ENCODE measurements around the gene TNFAIP6. TPM values are rescaled to one million over a fixed set of nuclear protein-coding genes. Genes with fewer than 3 reads are reported as not detected.

TNFAIP6 gene
- total RNA-seq, 1 donor from 2014 or later, result 2.6 TPM

GRCh38 chr2:151329998-151330397, 27.4 kb upstream of the TNFAIP6 start:
- DNase-seq (ENCODE audit: low read depth) (no peak), FAIRE-seq (no peak)
- no peak for TF ChIP-seq CTCF (IDR thresholded peaks at IDR 0.05; ENCODE audit: insufficient read depth, low read length, severe bottlenecking)
- no peaks in the 10 kb centered on the region for H3K27me3 ChIP-seq (ENCODE audit: control insufficient read depth, insufficient read depth, low read length)
- no peaks in the 10 kb centered on the region for H3K36me3 ChIP-seq (ENCODE audit: control insufficient read depth, insufficient read depth, low read length)
- no peak overlapping the region for H3K4me3 ChIP-seq (ENCODE audit: low read depth, low read length)

GRCh38 chr2:151333083-151333482, 24.3 kb upstream of the TNFAIP6 start:
- TF ChIP-seq CTCF (IDR thresholded peaks at IDR 0.05; ENCODE audit: insufficient read depth, low read length, severe bottlenecking), result no peak
- FAIRE-seq (no peak), DNase-seq (ENCODE audit: low read depth) (no peak)
- Histone ChIP-seq H3K27me3 (ENCODE audit: control insufficient read depth, insufficient read depth, low read length) (no peaks in the 10 kb centered on the region), H3K4me3 (ENCODE audit: low read depth, low read length) (no peak overlapping the region), H3K36me3 (ENCODE audit: control insufficient read depth, insufficient read depth, low read length) (no peaks in the 10 kb centered on the region)

- Histone ChIP-seq H3K36me3 (ENCODE audit: control insufficient read depth, insufficient read depth, low read length) (no peaks in the 10 kb centered on the region), H3K4me3 (ENCODE audit: low read depth, low read length) (no peak overlapping the region), H3K27me3 (ENCODE audit: control insufficient read depth, insufficient read depth, low read length) (no peaks in the 10 kb centered on the region)
- DNase-seq (ENCODE audit: low read depth) (peak; percentile 56), FAIRE-seq (no peak)
- no peak for TF ChIP-seq CTCF (IDR thresholded peaks at IDR 0.05; ENCODE audit: insufficient read depth, low read length, severe bottlenecking)
These were observed 23.1 kb upstream of the TNFAIP6 start for GRCh38 chr2:151334082-151334815.

GRCh38 chr2:151336863-151337371, 20.5 kb upstream of the TNFAIP6 start:
- Histone ChIP-seq H3K4me3 (ENCODE audit: low read depth, low read length) (no peak overlapping the region), H3K27me3 (ENCODE audit: control insufficient read depth, insufficient read depth, low read length) (no peaks in the 10 kb centered on the region), H3K36me3 (ENCODE audit: control insufficient read depth, insufficient read depth, low read length) (no peaks in the 10 kb centered on the region)
- TF ChIP-seq CTCF (IDR thresholded peaks at IDR 0.05; ENCODE audit: insufficient read depth, low read length, severe bottlenecking), result no peak
- FAIRE-seq (no peak), DNase-seq (ENCODE audit: low read depth) (no peak)

GRCh38 chr2:151337643-151338042, 19.7 kb upstream of the TNFAIP6 start:
- H3K36me3 ChIP-seq (ENCODE audit: control insufficient read depth, insufficient read depth, low read length), result no peaks in the 10 kb centered on the region
- DNase-seq (ENCODE audit: low read depth) (no peak), FAIRE-seq (no peak)
- TF ChIP-seq CTCF (IDR thresholded peaks at IDR 0.05; ENCODE audit: insufficient read depth, low read length, severe bottlenecking), result no peak
- H3K27me3 ChIP-seq (ENCODE audit: control insufficient read depth, insufficient read depth, low read length), result no peaks in the 10 kb centered on the region
- H3K4me3 ChIP-seq (ENCODE audit: low read depth, low read length), result no peak overlapping the region

- no peaks in the 10 kb centered on the region for H3K27me3 ChIP-seq (ENCODE audit: control insufficient read depth, insufficient read depth, low read length)
- H3K4me3 ChIP-seq (ENCODE audit: low read depth, low read length), result no peak overlapping the region
- H3K36me3 ChIP-seq (ENCODE audit: control insufficient read depth, insufficient read depth, low read length), result no peaks in the 10 kb centered on the region
- no peak for TF ChIP-seq CTCF (IDR thresholded peaks at IDR 0.05; ENCODE audit: insufficient read depth, low read length, severe bottlenecking)
- no peak for FAIRE-seq
- DNase-seq (ENCODE audit: low read depth), result no peak
These were observed 19.3 kb upstream of the TNFAIP6 start for GRCh38 chr2:151338115-151338514.

Data from bronchial epithelial cell (primary cell).